GM19238 (cell line): ENCODE measurements around the gene TREM2.
"Not testable (repeated sequence)": the region's sequence is repeated elsewhere in the genome, so short reads cannot be mapped to it uniquely, and the experiment has no call there.

Experiments
- DNase-seq: peaks from one replicate; pipeline ENCODE4 v3.0.0; 2011; ENCODE audit warnings: low spot score; ENCODE audit not compliant: insufficient read length

Gene TREM2

DNA sequence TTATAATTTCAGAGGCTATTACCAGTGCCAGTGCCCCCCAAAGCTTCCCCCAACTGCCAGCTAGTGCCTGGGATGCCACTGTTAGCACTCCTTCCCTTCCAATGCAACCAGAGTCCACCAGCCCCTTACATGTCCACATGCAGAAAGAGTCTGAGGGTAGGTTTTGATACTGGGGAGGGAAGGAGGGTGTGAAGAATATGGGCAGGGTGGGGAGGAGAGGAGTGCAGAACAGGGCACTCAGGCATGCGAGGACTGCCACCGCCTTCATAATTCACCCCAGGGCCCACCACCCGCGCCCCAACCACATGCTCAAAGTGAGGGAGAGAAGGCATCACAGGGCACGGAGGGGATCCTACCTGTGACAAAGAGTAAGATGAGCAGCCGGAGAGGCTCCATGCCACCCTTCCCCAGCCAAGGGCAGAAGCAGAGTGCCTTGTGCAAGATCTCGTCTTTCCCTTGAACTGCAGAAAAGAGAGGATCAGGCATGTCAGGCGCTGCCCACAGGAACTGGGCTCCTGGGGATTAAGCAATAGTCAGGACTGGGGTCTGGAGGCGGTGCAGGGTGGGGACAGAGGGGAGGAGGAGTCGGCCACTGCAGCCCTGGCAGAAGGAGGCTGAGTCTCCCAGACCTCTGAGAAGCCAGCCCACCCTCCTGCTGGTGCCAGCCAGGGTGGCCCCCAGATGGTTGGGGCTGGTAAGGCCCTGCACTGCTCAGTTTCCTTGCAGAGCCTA is at the start of gene TREM2:
TSS of gene TREM2 (minus strand) at position 430 of the 732 bp plus-strand sequence. CDS start at position 396, 34 bp downstream.
- no peak for DNase-seq

DNA sequence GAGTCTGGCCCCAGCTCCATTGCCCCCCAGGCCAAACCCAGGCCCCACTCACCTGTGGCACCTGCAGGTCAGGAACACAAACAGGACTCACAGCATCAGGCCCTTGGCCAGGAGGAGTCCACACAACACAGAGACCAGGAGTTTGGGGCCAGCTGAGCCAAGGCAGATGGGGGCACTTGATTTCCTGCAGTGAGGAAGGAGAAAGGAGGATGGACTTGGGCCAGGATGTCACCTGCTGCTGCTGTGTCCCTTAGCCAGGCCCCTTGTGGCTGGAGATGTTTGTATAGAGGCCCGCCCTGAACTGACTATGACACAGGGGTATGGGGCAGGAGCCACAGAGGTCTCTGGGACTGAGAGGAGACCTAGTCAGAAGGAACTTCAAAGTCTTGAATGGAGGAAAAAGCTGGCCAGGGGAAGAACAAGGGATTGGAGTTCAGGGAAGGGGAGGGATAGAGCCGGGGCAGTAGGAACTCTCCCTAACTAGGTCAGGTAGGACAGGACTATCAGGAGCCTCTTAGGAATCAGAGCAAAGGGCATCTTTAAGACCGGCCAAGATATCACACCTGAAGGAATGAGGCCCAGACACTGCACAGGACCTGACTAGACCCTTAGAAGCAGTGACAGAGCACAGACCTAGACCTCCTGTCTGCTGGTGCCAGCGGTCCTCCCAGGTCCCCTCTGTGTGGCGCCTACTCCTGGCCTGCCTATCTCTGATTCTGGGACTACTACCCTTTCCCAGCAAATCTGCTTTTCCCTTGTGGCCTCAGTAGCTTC is 46.8 kb upstream of the TREM2 start:
- no peak for DNase-seq

DNA sequence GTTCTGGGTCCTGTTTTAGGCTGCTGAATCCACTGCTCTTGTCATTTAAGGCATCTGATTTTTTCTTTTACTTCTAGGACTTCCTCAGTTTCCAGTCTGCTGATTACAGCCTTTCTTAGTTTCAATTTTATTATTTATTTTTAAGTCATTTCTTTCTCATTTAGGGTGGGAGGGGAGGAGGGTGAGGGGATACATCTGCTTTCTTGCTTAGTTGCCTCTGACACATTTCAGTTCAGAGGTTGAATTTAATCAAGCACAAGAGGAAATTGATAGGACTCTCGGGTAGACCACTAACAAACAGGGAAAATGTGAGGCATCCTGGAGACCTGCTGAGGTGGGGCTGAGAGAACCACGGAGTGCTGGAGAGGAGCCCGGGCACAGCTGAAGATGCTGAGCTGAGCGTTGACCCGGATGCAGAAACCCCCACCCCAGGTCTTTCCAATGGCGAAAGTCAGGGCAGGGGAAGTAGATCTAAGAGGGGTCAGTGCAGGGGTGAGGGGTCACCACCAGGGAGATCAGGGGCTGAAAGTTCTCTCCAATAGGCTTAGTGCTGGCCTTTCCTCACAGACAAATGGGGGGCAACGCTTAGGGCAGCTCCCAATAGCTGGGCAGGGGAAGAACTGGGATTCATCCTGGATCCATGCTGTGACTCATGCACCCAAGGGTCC is 45.7 kb upstream of the TREM2 start:
- DNase-seq = no peak

DNA sequence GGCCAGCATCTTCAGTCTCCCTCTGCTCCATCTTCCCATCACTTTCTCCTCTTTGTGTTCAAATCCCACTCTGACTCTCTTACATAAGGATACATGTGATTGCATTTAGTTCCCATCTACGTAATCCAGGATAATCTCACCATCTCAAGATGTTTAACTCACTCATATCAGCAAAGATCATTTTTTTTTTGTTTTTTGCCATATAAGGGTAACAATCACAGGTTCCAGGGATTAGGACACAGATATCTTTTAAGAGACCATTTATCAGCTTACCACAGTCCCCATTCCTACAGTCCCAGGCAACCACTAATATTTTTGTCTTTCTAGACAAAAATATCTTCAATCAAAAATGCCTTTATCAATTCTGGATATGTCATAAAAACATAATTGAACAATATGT is 41.2 kb upstream of the TREM2 start:
- DNase-seq = no peak

DNA sequence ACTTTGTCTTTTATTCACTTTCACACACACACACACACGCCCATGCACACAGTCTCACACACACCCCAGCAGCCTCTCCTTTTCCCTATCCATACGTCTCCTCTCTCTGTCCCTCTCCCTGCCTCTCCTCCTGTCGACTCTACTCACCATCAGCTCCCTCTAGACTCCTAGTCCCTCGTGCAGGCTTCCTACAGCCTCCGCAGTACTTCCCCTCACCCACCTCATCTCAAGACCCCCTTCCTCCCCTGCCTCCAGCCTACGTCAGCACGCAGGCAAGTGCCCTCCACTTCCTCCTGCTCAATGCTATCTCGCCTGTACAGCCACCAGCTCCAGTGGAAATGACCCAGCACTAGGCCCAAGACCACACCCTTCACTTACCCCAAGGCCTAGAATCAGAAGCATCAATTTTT is 38.9 kb upstream of the TREM2 start:
- no peak for DNase-seq

DNA sequence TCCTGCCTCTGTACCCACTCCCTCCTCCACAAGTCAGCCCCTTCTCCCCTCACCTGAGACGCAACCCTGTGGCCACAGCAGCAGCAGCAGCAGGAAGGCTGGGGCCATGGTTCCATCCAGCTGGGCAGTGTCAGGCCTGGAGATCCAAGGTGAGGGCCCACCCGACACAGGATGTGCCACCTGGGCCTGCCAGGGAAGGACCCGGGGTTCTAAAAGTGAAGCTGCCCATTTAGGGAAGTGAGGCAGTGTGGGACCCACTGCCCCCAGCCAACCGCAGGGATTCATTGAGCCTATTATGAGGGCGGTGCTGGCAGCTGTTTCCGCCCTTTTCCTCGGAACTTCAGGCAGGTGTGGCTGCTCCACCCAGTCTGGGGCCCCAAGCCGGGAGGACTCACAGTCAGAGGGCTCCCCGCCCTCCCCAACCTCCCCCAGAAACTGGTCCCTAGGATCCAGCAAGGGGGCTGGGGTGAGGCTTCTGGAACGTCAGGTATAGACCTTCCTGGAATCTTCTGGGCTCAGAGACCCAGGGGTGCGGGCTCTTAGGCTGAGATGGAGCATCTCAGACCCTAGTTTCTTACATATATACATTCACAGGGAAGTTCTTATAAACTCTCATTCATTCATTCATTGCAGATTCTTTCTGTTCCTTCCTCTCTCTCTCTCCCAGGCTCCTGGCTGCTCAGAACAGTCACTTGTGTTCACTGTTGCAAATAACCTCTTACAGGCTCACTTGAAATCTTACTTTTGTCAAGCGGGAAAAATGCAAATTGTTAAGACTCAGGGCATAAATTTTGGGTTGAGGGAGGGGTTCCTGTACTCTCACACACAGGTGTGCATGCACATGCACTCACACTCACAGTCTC is 38.2 kb upstream of the TREM2 start, which contains the start of gene TREML2:
TSS of gene TREML2 (minus strand) at position 249 of the 863 bp plus-strand sequence. CDS start at position 108, 141 bp downstream.
- DNase-seq = peak; percentile 16

DNA sequence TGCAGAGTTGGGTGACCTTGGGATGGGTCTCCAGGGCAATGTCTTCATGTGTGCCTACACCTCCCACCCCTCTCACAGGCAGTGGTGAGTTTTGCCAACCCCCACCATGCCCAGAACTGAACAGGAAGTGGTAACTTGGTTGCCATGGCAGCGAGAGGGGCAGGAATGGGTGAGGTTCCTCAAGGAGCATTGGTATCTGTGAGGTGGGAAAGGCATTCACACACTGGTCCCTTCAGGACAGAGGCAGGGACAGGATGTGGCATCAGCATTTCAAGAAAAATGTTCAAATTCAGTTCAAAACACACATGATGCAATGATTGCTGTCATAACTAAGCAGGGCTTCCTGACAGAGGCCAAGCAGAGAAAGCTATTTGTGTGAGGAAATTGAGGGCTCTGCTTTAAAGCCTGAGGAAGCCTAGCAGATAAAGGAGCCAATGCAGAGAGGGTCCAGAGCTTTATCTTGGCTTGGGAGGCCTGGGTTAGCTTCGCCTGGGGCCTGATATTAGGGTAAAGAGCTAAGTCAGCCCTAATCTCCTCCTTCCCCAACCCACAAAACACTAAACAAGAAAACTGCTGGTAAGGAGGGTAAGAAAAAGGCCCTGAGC is 37.5 kb upstream of the TREM2 start:
- DNase-seq = no peak

DNA sequence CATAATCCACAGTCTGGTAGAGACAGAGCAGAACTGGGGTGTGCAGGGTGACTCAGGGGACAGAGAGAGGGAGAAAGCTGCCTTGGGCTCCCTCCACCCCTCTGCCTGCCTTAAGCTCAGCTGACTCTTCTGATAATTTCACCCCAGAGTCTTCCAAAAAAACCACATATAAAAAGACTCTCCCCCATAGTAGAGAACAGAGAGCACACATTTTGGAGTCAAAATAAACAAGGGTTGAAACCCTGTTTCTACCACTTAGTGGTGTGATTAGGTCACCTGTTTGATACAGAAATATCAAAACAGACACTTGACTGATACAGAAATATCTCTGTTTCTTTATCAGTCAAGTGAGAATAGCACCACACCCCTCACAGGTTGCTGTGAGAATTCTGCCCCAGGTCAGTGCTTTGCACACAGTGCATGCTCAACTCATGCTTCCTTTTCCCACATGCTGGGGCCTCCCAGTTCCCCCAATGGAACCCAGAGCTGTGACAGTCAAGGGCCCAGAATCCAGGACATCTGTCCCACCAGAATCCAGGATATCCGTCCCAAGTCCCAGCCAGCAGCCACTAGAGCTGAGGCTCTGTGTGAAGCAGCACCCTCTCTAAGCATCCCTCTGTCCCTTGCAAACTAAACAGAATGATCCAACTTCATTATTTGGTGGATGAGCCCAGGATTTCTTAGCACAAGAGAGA is 36.8 kb upstream of the TREM2 start:
- DNase-seq = no peak

DNA sequence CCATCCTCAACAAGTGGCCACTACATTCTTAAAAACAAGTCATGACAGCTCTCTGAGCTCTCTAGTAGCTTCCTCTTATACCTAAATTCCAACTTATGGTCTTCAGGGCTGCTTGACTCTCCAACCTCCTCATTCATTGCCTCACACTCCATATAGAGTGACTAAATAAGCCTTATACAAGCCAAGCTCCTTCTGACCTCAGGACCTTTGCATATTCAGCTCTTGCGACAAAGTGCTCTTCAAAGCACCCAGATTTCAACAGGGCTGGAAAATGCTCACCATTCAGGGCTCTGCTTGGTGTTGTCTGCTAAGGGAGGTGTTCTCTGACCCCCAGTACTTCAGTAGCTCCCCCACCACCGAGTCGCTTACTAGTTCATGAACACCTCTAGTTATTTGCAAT is 34.3 kb upstream of the TREM2 start:
- no peak for DNase-seq

DNA sequence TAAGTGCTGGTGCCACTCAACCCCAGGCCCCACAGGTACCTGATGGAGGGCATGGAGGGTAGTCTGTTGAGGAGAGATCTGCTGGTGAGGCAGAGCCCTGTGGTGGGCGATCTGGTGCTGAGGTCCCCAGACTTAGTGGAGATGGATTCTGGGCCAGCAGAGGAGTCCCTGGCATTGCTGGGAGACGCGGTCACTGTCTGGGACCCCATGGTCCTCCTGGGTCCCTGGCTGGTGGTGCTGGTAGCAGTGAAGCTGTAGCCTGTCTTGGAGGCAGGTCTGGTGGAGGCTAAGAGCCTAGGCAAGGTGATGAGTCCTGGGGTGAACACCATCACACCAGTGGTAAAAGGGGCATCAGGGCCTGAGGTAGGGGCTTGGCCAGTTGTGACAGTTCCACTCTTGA is 31.5 kb upstream of the TREM2 start:
- DNase-seq = no peak

DNA sequence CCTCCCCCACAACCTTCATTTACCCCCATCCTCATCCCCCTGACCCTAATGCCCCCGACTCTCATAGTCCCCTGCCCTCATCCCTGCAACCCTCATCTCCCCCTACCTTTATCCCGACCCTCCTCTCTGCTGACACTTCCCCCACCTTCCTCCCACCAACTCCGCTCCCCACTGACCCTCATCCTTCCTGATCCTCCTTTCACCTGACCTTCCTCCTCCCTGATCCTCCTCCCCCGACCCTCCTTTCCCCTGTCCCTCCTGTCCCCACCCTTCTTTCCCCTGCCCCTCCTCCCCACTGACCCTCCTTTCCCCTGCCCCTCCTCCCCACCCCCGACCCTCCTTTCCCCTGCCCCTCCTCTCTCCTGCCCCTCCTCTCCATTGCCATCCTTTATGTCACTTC is 31.0 kb upstream of the TREM2 start:
- no peak for DNase-seq

DNA sequence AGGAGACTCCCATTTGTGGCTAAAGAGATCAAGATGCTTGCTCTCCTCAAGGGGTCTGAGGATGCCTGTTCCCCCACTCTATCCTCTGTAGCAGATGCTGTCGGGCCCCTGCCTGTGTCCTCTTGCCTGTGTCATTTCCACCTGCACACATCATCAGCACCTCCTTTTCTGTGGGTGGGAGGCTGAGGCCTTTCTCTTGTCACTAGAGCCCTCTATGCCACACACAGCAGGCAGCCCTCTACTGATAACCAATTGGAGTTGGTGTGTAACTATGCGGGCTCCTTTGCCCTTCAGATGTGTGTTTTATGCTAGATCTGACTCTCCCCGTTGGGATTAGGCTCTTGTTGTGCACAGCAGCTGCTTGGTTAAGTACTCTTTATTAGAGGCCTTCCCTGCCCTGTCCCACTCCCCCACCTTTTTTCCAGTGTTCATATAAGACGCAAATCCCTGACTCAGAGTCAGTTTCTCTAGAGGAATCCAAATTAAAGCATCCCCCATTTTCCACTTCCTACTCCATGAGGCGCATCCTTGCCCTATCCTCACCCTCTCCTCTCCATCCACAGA is 30.3 kb upstream of the TREM2 start:
- no peak for DNase-seq

DNA sequence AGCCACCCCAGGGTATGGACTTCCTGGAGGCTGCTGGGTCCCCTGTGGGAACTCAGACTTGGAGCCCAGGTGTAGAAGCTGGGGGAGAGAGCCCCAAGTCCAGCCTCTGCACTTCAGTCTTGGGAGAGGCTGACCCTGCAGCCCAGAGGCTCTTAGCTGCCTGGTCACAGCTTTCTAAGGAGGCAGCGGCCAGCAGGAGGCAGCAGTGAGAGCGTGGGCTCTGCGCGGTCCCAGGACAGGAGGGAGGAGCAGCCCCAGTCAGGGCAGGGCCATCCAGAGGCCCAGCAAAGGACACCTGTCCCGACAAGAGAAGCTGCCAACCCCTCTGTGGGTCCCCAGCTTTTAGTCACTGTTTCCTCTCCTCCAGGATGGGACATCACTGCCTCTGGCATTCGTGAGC is 28.7 kb upstream of the TREM2 start:
- DNase-seq = no peak

DNA sequence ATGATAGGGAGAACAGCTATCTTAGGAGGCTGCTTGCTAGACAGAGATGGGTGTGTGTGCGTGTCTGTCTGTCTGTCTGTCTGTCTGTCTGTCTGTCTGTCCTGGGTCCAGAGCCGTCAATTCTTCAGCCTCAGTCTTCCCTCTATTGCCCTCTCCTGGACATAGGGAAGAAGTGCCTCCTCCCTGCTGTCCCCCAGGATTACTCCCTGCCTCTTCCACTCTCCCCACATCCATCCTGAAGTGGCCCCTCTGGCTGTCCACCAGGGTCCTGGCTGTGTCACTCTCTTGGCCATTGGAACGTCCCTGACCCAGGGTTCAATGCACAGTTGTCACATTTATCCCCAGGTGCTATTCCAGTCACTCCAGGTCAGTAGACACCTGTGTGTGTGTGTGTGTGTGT is 27.9 kb upstream of the TREM2 start:
- DNase-seq = no peak

DNA sequence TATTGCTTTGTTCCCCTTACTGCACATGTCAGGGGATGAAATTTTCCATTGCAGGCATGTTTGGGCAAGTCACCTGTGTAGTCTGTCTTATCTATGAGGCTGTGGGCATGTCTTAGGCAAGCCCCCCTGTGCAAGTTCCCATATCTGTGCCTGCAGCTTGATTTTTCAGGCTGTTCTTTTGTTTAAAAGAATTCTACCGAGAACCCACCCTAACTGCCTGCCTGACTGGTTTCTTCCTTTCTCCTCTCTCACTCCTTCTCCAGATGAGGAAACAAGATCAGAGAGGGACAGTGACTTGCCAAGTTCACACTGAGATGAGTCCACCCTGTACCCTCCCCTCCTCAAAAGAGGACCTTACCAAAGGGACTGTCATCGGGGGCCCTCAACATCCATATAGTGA is 27.1 kb upstream of the TREM2 start:
- DNase-seq = no peak

DNA sequence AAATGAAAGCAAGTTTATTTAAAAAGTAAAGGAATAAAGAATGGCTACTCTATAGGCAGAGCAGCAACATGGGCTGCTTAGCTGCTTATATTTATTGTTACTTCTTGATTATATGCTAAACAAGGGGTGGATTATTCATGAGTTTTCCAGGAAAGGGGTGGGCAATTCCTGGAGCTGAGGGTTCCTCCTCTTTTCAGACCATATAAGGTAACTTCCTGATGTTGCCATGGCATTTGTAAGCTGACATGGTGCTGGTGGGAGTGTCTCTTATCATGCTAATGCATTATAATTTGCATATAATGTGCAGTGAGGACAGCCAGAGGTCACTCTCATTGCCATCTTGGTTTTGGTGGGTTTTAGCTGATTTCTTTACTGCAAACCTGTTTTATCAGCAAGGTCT is 26.1 kb upstream of the TREM2 start:
- DNase-seq = not testable (repeated sequence)

DNA sequence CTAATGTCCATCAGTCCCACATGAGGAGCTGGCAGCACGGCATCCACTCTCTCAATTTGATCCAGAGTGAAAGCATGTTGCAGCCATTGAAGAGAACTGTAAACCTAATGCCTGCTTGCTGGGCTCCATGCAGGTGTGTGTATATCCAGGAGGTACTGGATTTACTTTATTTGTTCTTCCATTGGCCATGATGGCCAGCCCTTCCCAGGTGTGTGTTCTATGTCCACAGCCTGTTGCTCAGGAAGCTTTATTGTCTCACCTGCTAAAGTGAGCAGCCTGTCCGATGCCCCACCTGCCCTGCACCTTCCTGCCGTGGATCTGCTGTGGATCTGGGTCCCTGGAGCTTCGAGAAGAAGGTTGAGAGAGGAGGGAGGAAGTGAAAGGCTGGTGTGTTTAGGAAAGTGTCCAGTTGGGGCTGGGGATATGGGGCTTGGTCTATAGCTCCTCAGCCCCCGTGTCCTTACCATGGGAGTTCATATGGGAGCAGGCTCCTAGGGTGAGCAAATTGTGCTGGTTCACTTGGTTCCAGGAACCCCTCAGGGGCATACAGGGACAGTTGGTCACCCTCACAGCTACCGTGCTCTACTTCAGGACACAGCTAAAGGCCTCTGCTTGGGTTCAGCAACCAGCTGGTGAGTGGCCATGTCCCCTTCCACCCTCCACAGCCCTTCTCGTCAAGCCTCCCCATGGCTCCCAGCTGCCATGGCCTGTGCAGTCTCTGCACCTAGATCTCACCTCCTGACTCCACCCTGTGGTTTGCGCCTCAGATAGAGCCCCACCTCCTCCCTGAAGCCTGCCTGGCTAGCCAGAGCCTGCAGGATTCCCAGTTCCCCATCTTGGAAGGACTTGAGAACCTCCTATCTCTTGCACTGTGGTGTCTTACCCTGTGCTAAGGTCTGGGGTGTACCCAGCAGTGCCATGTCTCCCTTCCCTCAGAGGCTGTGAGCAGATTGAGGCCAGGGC is 25.3 kb upstream of the TREM2 start:
- no peak for DNase-seq

DNA sequence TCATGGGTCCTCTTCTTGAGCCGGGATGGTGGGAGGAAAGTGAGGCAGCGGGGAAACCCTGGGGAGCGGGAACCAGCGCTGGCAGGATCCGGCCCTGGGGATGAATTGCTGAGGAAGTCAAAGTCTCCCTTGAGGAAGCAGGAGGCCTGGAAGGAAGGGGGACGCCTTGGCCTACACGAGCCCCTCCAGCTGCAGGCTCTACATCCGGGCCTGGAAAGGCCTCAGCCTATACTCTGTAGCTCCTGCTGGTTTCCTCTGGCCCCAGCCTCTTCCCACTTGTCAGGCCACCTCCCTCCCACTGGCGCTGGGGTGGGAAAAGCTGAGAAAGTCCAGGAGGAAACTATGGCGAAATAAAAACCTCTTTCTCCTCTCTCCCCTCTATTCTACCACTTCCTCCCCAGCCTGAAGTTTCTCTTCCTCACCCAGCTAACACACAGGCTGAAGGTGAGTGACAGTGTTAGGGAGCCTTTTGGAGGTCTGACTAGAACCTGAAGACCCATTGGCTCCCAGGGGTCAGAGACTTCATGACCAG is 23.2 kb upstream of the TREM2 start:
- DNase-seq = no peak

DNA sequence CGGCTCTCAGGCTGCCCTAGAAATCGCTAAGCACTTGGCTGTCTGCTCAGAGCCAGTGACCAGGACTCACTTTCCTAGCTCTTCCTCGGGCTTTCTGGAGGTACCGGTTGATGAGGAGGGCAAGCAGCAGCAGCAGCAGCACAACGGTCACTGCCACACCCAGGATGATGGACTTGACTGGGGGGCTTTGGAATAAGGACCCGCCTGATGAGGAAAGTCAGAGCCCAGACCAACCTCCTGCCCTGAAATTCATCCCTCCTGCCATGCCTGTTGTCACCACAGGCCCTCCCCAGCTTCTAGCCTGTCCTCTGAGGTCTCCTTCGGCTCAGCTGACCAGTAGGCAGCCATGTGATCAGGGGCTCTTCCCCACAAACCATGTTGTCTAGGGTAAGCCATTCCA is 21.8 kb upstream of the TREM2 start:
- DNase-seq = no peak
